ENCODE data around the gene C14orf132.

C14orf132 gene

GRCh38 chr14:96065661-96066459, 26.7 kb downstream of the C14orf132 start:
- no peak overlapping the region for H3K4me3 ChIP-seq (ENCODE audit: low read depth, low read length)
- peaks cover 5% of the 10 kb centered on the region; the same call in 1 of the 2 replicates for H3K36me3 ChIP-seq
- no peaks in the 10 kb centered on the region for H3K9me3 ChIP-seq (ENCODE audit: severe bottlenecking)
- H3K27me3 ChIP-seq (ENCODE audit: insufficient read depth, low read depth, severe bottlenecking), result no peaks in the 10 kb centered on the region
- DNase-seq, result no peak
- no peak overlapping the region for H3K27ac ChIP-seq
- TF ChIP-seq, protein P1, sequence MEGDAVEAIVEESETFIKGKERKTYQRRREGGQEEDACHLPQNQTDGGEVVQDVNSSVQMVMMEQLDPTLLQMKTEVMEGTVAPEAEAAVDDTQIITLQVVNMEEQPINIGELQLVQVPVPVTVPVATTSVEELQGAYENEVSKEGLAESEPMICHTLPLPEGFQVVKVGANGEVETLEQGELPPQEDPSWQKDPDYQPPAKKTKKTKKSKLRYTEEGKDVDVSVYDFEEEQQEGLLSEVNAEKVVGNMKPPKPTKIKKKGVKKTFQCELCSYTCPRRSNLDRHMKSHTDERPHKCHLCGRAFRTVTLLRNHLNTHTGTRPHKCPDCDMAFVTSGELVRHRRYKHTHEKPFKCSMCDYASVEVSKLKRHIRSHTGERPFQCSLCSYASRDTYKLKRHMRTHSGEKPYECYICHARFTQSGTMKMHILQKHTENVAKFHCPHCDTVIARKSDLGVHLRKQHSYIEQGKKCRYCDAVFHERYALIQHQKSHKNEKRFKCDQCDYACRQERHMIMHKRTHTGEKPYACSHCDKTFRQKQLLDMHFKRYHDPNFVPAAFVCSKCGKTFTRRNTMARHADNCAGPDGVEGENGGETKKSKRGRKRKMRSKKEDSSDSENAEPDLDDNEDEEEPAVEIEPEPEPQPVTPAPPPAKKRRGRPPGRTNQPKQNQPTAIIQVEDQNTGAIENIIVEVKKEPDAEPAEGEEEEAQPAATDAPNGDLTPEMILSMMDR (IDR thresholded peaks at IDR 0.05; ENCODE audit: low read depth, low read length), result no peak

GRCh38 chr14:96066976-96067375, 27.8 kb downstream of the C14orf132 start:
- no peaks in the 10 kb centered on the region for H3K9me3 ChIP-seq (ENCODE audit: severe bottlenecking)
- DNase-seq, result no peak
- no peak overlapping the region for H3K27ac ChIP-seq

GRCh38 chr14:96067985-96068930, 29.1 kb downstream of the C14orf132 start:
- TF ChIP-seq, protein P1 (IDR thresholded peaks at IDR 0.05; ENCODE audit: low read depth, low read length), result no peak
- Histone ChIP-seq H3K36me3 (no peaks in the 10 kb centered on the region; the same call in 1 of the 2 replicates), H3K27ac (no peak overlapping the region), H3K4me3 (ENCODE audit: low read depth, low read length) (no peak overlapping the region), H3K9me3 (ENCODE audit: severe bottlenecking) (no peaks in the 10 kb centered on the region), H3K27me3 (ENCODE audit: insufficient read depth, low read depth, severe bottlenecking) (no peaks in the 10 kb centered on the region)
- DNase-seq, result no peak

More at GRCh38 chr14:96066976-96067375, 27.8 kb downstream of the C14orf132 start:
- TF ChIP-seq, protein P1 (IDR thresholded peaks at IDR 0.05; ENCODE audit: low read depth, low read length), result no peak
- no peak overlapping the region for H3K4me3 ChIP-seq (ENCODE audit: low read depth, low read length)
- H3K36me3 ChIP-seq, result peaks cover 5% of the 10 kb centered on the region
- H3K27me3 ChIP-seq (ENCODE audit: insufficient read depth, low read depth, severe bottlenecking), result no peaks in the 10 kb centered on the region

DNA sequence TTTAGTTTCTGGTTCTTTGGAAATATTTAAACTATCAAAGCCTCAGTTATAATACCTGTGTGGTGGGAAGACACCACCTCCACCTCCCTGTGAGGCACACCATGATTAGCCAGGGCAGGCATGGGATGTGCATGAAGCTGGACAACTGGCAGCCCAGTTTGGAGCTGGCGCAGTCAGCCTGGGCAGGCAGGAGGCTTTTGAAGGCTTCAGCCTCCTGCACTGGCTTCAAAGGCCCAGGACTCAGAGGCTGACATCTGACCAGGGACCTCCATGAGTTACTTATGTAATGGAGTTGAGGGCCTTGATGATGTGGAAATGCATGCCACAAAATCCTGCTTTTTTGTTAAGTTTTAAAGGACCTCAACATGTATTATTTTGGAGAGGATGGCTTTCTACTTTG, 30.3 kb downstream of the C14orf132 start:
- Histone ChIP-seq H3K4me3 (ENCODE audit: low read depth, low read length) (no peak overlapping the region), H3K9me3 (ENCODE audit: severe bottlenecking) (peaks cover 4% of the 10 kb centered on the region), H3K27me3 (ENCODE audit: insufficient read depth, low read depth, severe bottlenecking) (no peaks in the 10 kb centered on the region), H3K27ac (no peak overlapping the region), H3K36me3 (peaks cover 4% of the 10 kb centered on the region; the same call in 1 of the 2 replicates)
- no peak for DNase-seq
- TF ChIP-seq, protein P1 (IDR thresholded peaks at IDR 0.05; ENCODE audit: low read depth, low read length), result no peak

DNA sequence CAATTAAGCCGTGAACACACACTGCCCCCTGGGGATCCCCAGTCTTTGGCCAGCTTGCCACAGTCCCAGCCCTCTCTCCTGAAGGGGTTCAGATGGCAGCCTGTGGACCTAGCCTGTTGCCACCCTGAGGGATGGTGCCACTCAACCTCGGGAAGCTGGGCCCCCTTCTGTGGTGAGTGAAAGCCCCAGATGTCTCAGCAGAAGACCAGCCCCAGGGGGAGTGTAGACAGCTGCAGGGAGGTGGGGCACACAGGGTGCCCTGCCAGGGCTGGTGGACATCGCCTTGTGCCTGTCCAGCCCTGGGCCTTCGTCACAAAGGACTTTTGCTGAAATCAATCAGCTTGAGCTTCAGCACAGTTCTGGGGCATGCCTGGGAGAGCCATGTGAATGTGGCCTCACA, 32.4 kb downstream of the C14orf132 start:
- no peak for DNase-seq
- peaks cover 4% of the 10 kb centered on the region; the same call in 1 of the 2 replicates for H3K36me3 ChIP-seq
- no peak overlapping the region for H3K27ac ChIP-seq
- TF ChIP-seq, protein P1 (IDR thresholded peaks at IDR 0.05; ENCODE audit: low read depth, low read length), result no peak
- H3K9me3 ChIP-seq (ENCODE audit: severe bottlenecking), result peaks cover 4% of the 10 kb centered on the region
- H3K27me3 ChIP-seq (ENCODE audit: insufficient read depth, low read depth, severe bottlenecking), result no peaks in the 10 kb centered on the region
- no peak overlapping the region for H3K4me3 ChIP-seq (ENCODE audit: low read depth, low read length)
